GM19043 (cell line): ENCODE measurements around the gene SIGLEC14.
"Not testable (repeated sequence)": the region's sequence is repeated elsewhere in the genome, so short reads cannot be mapped to it uniquely, and the experiment has no call there.

ENCODE experiments used
- ATAC-seq: cut with Tn5 transposase; IDR thresholded peaks from one replicate; pipeline ENCODE4 v1.9.1; 2021; ENCODE audit warnings: low read depth; ENCODE audit not compliant: unreplicated experiment

SIGLEC14 gene

GRCh38 chr19:51675911-51676565 is 29.4 kb upstream of the SIGLEC14 start:
- ATAC-seq = not testable (repeated sequence)

DNA sequence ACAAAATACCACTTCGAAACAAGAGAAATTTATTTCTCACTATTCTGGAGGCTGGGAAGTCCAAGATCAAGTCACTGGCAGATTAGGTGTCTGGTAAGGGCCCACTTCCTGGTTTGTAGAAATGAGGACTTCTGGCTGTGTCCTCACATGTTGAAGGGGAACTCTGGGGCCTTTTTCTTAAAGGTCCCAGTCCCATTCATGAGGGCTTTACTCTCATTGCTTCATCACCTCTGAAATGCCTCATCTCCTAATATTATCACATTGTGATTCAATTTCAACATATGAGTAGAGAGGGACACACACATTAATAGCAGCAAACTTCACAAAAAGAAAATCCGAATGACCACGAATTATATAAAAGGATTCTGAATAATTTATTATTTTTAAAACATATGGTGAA is 21.6 kb upstream of the SIGLEC14 start:
- no peak for ATAC-seq

DNA sequence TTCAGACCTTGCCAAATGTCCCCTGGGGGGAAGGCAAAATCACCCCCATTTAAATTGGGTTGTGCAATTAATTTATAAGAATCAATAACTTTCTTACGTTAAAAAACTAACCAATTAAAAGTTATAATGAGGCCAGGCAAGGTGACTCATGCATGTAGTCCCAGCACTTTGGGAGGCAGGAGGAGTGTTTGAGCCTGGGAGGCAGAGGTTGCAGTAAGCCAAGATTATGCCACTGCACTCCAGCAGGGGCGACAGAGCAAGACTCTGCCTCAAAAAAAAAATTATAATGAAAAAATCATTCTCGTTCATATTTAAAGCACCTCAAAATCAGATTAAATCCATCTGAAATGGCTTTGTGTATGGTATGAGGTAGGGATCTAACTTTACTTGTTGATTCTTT is 18.4 kb upstream of the SIGLEC14 start:
- ATAC-seq = no peak

GRCh38 chr19:51664131-51664530 is 17.5 kb upstream of the SIGLEC14 start:
- no peak for ATAC-seq

- ATAC-seq = no peak
These were observed 17.0 kb upstream of the SIGLEC14 start for GRCh38 chr19:51663650-51664049.

DNA sequence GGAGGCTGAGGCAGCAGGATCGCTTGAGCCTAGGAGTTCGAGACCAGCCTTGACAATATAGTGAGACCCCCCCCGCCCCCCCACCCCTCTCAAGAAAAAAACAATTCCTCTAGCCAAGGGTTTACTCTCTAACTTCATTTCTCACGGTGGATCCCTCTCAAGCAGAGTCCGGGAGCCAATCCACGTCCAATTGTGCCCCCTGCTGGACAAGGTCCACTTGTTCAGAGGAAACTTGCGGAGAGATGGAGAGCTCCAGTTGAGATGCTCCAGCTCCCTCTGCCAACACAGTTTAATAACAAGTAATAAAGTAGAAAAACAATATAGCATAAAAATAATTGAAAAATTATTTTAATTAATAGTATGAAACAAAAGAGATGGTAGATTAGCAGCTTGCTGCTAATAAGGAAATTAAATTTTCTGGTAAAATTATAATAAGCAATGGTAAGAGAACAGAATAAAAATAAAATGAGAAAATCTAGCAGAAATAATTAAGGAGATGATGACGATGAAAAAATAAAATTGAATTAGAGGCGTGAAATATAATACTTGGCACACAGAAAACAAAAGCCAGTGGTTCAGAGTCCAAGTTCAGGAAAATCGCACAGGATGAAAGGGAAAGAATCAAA is 14.5 kb upstream of the SIGLEC14 start:
- ATAC-seq = no peak

DNA sequence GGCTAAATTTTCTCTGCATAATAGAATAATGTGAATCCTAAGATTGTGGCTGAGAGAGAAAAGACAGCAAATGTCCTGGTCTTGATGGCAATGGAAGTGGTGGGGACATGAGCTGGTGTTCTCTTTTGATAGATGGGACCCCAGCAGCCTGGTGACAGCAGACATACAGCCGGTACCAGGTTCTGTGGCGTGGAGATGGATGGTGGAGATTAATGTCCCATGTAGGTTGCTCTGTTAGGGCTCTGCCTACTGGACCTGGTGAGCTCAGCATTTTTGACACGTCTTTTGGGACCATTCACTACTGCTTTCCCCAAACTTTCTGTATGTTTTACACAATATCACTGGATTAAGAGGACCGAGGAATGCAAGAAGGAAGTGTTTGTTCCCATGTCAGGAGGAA is 8.2 kb upstream of the SIGLEC14 start:
- no peak for ATAC-seq

DNA sequence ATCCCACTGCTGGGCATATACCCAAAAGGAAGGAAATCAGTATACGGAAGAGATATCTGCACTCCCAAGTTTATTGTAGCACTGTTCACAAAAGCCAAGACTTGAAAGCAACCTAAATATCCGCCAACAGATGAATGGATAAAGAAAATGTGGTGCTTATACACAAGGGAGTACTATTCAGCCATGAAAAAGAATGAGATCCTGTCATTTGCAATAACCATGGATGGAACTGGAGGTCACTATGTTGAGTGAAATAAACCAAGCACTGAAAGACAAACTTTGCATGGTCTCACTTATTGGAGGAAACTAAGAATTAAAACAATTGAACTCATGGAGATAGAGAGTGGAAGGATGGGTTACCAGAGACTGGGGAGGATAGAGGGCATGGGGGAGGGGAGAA is 6.5 kb upstream of the SIGLEC14 start:
- no peak for ATAC-seq

- no peak for ATAC-seq
These were observed 5.6 kb upstream of the SIGLEC14 start for GRCh38 chr19:51652266-51652665.

DNA sequence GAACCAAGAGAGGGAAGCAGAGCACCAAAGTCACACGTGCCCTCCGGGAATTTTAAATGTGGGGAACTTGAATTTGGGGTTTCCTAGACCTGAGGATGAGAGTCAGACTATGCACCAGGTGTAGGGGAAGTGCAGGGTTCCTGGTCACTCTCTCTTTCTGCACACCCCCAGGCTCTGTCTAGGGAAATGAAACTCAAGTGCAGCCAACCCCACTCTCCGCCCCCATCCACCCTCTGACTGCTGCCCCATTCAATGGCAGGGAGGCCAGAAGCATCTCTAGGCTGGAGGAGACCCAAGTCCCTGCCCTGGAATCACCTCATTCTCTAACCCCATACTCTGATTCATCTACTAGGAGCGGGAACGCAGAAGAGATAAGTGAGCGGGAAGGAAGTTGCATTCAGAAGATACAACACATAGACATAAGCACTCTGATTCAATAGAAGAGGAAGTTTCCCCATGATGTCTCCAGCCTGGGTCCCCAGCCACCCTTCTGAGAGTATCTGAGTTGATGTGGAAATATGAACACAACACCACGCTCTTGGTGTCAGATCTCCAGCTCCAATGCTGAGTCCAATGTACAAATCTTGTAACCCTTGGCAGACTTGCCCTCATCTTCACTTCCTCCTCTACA is 4.7 kb upstream of the SIGLEC14 start:
- ATAC-seq = no peak

DNA sequence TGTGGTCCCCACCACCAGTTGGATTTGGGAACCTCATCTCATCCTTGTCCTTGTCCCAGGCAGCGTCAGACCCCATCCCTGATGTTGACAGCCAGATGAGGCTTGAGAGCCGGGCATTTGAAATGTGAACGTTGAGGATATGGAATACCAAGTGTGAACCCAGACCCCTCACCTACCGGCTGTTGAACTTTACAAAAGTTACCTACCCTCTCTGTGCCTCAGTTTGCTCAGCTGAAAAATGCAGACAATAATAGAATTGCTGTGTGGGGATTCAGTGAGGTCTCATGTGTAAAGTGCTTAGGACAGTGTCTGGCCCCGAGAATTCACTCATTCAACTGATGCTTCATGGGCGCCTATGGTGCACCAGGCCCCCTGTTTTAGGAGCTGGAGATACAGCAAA is 693 bp upstream of the SIGLEC14 start:
- ATAC-seq = no peak

DNA sequence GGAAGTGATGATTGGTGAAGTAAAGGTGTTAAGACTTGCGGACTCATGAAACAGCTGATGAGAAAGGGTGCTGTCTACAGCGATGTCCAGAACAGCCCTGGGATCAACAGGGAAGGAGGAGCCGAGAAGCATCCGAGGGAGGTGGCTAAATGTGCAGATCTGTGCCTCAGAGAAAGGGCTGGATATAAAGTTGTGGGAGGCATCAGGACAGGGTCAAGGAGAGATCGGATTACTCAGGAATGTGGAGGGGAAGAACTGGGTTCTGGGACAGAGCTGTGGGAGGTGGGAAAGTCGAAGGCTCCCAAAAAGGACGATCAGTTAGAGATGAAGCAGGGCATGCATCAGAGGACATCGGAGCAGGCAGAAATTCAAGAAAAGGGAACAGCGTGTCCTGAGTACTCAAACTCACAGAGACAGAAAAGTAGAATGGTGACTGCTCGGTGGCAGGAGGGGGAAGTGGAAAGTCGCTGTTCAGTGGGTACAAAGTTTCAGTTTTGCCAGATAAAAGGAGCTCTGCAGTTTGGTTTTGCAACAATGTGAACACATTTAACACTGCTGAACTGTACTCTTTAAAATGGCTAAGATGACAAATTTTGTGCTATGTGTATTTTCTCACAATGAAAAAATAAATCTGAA is 1.9 kb downstream of the SIGLEC14 start:
- ATAC-seq = no peak

- ATAC-seq = no peak
These were observed 5.0 kb downstream of the SIGLEC14 start for GRCh38 chr19:51641648-51642047.

DNA sequence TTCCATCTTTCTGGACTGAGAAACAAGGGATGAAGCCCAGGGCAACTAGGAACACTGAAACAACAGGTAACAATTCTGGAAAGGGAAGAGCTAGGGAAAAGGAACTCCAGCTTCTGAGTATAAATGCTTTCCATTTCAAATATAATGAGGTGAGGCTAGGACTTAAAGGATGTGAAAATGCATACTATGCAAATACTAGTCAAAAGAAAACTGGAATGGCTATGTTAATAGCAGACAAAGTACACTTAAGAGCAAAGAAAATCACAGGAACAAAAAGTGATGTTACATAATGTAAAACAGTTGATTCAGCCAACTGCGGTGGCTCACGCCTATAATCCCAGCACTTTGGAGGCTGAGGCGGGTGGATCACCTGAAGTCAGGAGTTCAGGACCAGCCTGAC is 6.2 kb downstream of the SIGLEC14 start:
- no peak for ATAC-seq

GRCh38 chr19:51639916-51640315 is 6.7 kb downstream of the SIGLEC14 start:
- ATAC-seq = no peak

GRCh38 chr19:51637362-51637978 is 9.2 kb downstream of the SIGLEC14 start:
- no peak for ATAC-seq

- no peak for ATAC-seq
These were observed 14.5 kb downstream of the SIGLEC14 start for GRCh38 chr19:51632126-51632525.

DNA sequence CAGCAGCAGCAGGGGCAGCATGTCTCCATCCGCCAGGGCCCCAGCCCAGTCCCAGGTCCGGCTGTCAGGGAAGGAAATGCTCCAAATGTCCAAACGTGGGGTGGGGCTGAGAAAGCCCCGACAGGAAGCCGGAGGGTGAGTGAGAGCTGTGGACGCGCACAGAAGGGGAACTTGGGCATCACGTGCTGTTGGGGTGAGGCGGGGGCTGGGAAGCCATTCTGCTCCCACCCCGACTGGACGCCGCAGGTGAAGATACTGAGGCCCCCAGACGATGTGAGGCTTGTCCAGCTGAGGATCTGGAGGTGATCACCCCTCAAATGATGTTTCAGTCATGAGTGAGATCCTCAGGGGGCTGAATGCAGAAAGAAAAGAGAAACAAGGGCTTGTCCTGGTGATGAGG is 16.3 kb downstream of the SIGLEC14 start, which contains the start of gene SIGLEC5:
TSS of gene SIGLEC5 (minus strand) at position 87 of the 400 bp plus-strand sequence. CDS start at position 21, 66 bp downstream.
- ATAC-seq = not testable (repeated sequence)

- ATAC-seq = no peak
These were observed 18.3 kb downstream of the SIGLEC14 start for GRCh38 chr19:51628153-51628939.

GRCh38 chr19:51627491-51628138 is 19.0 kb downstream of the SIGLEC14 start:
- ATAC-seq = no peak
